MCF 10A (cell line): ENCODE measurements around the gene WWOX. TPM values are rescaled to one million over a fixed set of nuclear protein-coding genes. Genes with fewer than 3 reads are reported as not detected.

Experiments
- BruUV-seq: library from RNA; stranded (reverse); fragments of 400-500 nt; replicated peaks from 2 replicates; lab custom pipeline; 2021; lab: Mats Ljungman, UMichigan
- CTCF ChIA-PET: fragments of 300-600 bp; sonication (Branson Sonifier 250); formaldehyde crosslinking; extraction: SDS; loops from one replicate; lab custom pipeline; 2021; ENCODE audit warnings: antibody characterized with exemption, inconsistent platforms; lab: Yijun Ruan, JAX
- POLR2A ChIA-PET: fragments of 300-600, 350-650 bp; sonication (Branson Sonifier 250); formaldehyde crosslinking; extraction: SDS; loops from one replicate; lab custom pipeline; 2020; ENCODE audit warnings: antibody characterized with exemption, inconsistent platforms; lab: Yijun Ruan, JAX
- DNase-seq: peaks from one replicate; pipeline ENCODE4 v3.0.0-alpha.2; 2018; ENCODE audit not compliant: unreplicated experiment
- H3K27ac Mint-ChIP-seq: one replicate; pipeline ENCODE4 v1.8.0; 2022; ENCODE audit warnings: mild to moderate bottlenecking, low read depth, mixed read lengths; ENCODE audit not compliant: unreplicated experiment
- H3K27me3 Mint-ChIP-seq: one replicate; pipeline ENCODE4 v1.8.0; 2022; ENCODE audit warnings: mixed read lengths; ENCODE audit not compliant: insufficient read depth, unreplicated experiment
- H3K36me3 Mint-ChIP-seq: one replicate; pipeline ENCODE4 v1.8.0; 2022; ENCODE audit warnings: mild to moderate bottlenecking, moderate library complexity, mixed read lengths; ENCODE audit not compliant: insufficient read depth, unreplicated experiment
- H3K4me1 Mint-ChIP-seq: one replicate; pipeline ENCODE4 v1.8.0; 2022; ENCODE audit warnings: mixed read lengths; ENCODE audit not compliant: insufficient read depth, unreplicated experiment
- H3K4me3 Mint-ChIP-seq: one replicate; pipeline ENCODE4 v1.8.0; 2022; ENCODE audit warnings: mild to moderate bottlenecking, moderate library complexity, mixed read lengths; ENCODE audit not compliant: unreplicated experiment
- H3K9me3 Mint-ChIP-seq: one replicate; pipeline ENCODE4 v1.8.0; 2022; ENCODE audit warnings: mixed read lengths; ENCODE audit not compliant: unreplicated experiment
- CTCF ChIP-seq: fragments of 200-600 bp; IDR thresholded peaks from one replicate; pipeline ENCODE4 v1.8.0; 2022; ENCODE audit warnings: antibody characterized with exemption, mild to moderate bottlenecking; ENCODE audit not compliant: unreplicated experiment
- intact Hi-C: fragments of 100-400 bp; cut with micrococcal nuclease; formaldehyde crosslinking; loops from 2 replicates; pipeline ENCODE4 v1.14.1; 2022
- total RNA-seq: library from RNA; stranded (reverse); gene quantifications from 2 replicates; pipeline ENCODE4 v1.2.3, GENCODE V29; 2022

WWOX gene
- total RNA-seq, 1 experiment from 2014 or later: 18.1 TPM

GRCh38 chr16:78278056-78278450 is 178.6 kb downstream of the WWOX start:
- BruUV-seq: no TSS peak
- POLR2A ChIA-PET: no interaction called here
- no peak for DNase-seq
- H3K27ac Mint-ChIP-seq: no peak overlapping the region
- H3K27me3 Mint-ChIP-seq: no peaks in the 10 kb centered on the region
- H3K4me1 Mint-ChIP-seq: no peaks in the 10 kb centered on the region
- H3K36me3 Mint-ChIP-seq: no peaks in the 10 kb centered on the region
- CTCF ChIA-PET: interaction anchor here (0.7 kb wide), 1 partner anchor 25 kb away, joined by 3 read pairs; no protein-coding TSS in a partner anchor
- H3K4me3 Mint-ChIP-seq: no peak overlapping the region
- no peaks in the 10 kb centered on the region for H3K9me3 Mint-ChIP-seq
- intact Hi-C loops: no loop called here
- no peak for TF ChIP-seq CTCF

GRCh38 chr16:78281115-78281514 is 181.7 kb downstream of the WWOX start:
- peak; percentile 9 for DNase-seq
- Mint-ChIP-seq H3K4me3 (no peak overlapping the region), H3K27ac (no peak overlapping the region), H3K36me3 (no peaks in the 10 kb centered on the region), H3K27me3 (no peaks in the 10 kb centered on the region), H3K4me1 (no peaks in the 10 kb centered on the region), H3K9me3 (no peaks in the 10 kb centered on the region)
- CTCF ChIA-PET: interaction anchor here (0.6 kb wide), 1 partner anchor 126 kb away, joined by 3 read pairs; no protein-coding TSS in a partner anchor
- no TSS peak for BruUV-seq
- POLR2A ChIA-PET: interaction anchor here (0.7 kb wide), 1 partner anchor 11 kb away, joined by 3 read pairs; no protein-coding TSS in a partner anchor
- intact Hi-C loops: no loop called here
- TF ChIP-seq CTCF: no peak

- no peaks in the 10 kb centered on the region for H3K27me3 Mint-ChIP-seq
- no peaks in the 10 kb centered on the region for H3K9me3 Mint-ChIP-seq
- POLR2A ChIA-PET: no interaction called here
- no peak overlapping the region for H3K27ac Mint-ChIP-seq
- TF ChIP-seq CTCF: no peak
- no peaks in the 10 kb centered on the region for H3K4me1 Mint-ChIP-seq
- no peaks in the 10 kb centered on the region for H3K36me3 Mint-ChIP-seq
- H3K4me3 Mint-ChIP-seq: no peak overlapping the region
- no TSS peak for BruUV-seq
- intact Hi-C loops: no loop called here
- CTCF ChIA-PET: interaction anchor here (0.6 to 1.1 kb wide), 3 partner anchors 170 to 538 kb away, joined by 3 read pairs; partner anchors contain the start of gene WWOX
- no peak for DNase-seq
Observed at GRCh38 chr16:78283548-78284251, 184.2 kb downstream of the WWOX start.

- Mint-ChIP-seq H3K4me1 (no peaks in the 10 kb centered on the region), H3K9me3 (no peaks in the 10 kb centered on the region), H3K36me3 (peaks cover 3% of the 10 kb centered on the region), H3K27ac (no peak overlapping the region), H3K4me3 (no peak overlapping the region), H3K27me3 (no peaks in the 10 kb centered on the region)
- ChIA-PET CTCF (interaction anchor here (1.0 to 1.1 kb wide), 2 partner anchors 171 to 185 kb away, joined by 3 read pairs; partner anchors contain the start of gene WWOX), POLR2A (no interaction called here)
- no peak for TF ChIP-seq CTCF
- no peak for DNase-seq
- BruUV-seq: no TSS peak
- intact Hi-C loops: no loop called here
Observed at GRCh38 chr16:78284326-78284725, 184.9 kb downstream of the WWOX start.
